IMR-90 (cell line): ENCODE measurements around the gene CCDC61. TPM values are rescaled to one million over a fixed set of nuclear protein-coding genes. Genes with fewer than 3 reads are reported as not detected.

Experiments used
- ATAC-seq: fragments of 200-7000 bp; cut with Tn5 transposase; 2 replicates; pipeline ENCODE4 v1.9.1; 2020; ENCODE audit warnings: low read depth, mild to moderate bottlenecking, moderate library complexity
- BruUV-seq: library from RNA; stranded (reverse); fragments of 400-500 nt; replicated peaks from 2 replicates; lab custom pipeline; 2021; lab: Mats Ljungman, UMichigan
- CTCF ChIA-PET: fragments of 300-600 bp; formaldehyde crosslinking; extraction: SDS; loops from one replicate; lab custom pipeline; 2021; ENCODE audit warnings: antibody characterized with exemption; lab: Yijun Ruan, JAX
- POLR2A ChIA-PET: fragments of 300-600 bp; sonication (Branson Sonifier 250); formaldehyde crosslinking; loops from one replicate; lab custom pipeline; 2022; ENCODE audit warnings: antibody characterized with exemption; ENCODE audit not compliant: unreplicated experiment; lab: Charles Lee
- DNase-seq: peaks from one replicate; pipeline ENCODE4 v3.0.0; 2013
- H2AFZ ChIP-seq: replicated peaks from 2 replicates; pipeline ENCODE3; 2013; ENCODE audit warnings: low read length, mild to moderate bottlenecking; ENCODE audit not compliant: poor library complexity
- H2AK5ac ChIP-seq: 2 replicates; pipeline ENCODE4 v1.6.1; 2013; ENCODE audit warnings: low read depth, low read length, inconsistent platforms
- H2AK9ac ChIP-seq: replicated peaks from 2 replicates; pipeline ENCODE3; 2013; ENCODE audit warnings: mild to moderate bottlenecking, low read depth, low read length, moderate library complexity; ENCODE audit not compliant: poor library complexity
- H2BK120ac ChIP-seq: 2 replicates; pipeline ENCODE4 v1.6.1; 2013; ENCODE audit warnings: low read depth, low read length, inconsistent platforms
- H2BK15ac ChIP-seq: 3 replicates; pipeline ENCODE4 v1.6.1; 2013; ENCODE audit warnings: low read depth, low read length, inconsistent platforms
- H2BK20ac ChIP-seq: 2 replicates; pipeline ENCODE4 v1.6.1; 2013; ENCODE audit warnings: low read depth, mild to moderate bottlenecking, inconsistent platforms, low read length, moderate library complexity
- H2BK5ac ChIP-seq: 2 replicates; pipeline ENCODE4 v1.6.1; 2013; ENCODE audit warnings: mild to moderate bottlenecking, low read depth, low read length, inconsistent platforms; ENCODE audit not compliant: poor library complexity, severe bottlenecking
- H3K14ac ChIP-seq: replicated peaks from 2 replicates; pipeline ENCODE4 v1.6.1; 2013; ENCODE audit warnings: low read depth, low read length, inconsistent platforms
- H3K18ac ChIP-seq: 2 replicates; pipeline ENCODE4 v1.6.1; 2013; ENCODE audit warnings: low read depth, low read length, control low read depth
- H3K23ac ChIP-seq: 2 replicates; pipeline ENCODE4 v1.6.1; 2013; ENCODE audit warnings: low read depth, low read length, inconsistent platforms
- H3K27ac ChIP-seq: 2 replicates; pipeline ENCODE4 v1.5.1; 2013; ENCODE audit warnings: mild to moderate bottlenecking, control low read depth, low read length; ENCODE audit not compliant: insufficient read depth
- H3K27me3 ChIP-seq: 2 replicates; pipeline ENCODE4 v1.6.1; 2013; ENCODE audit warnings: low read length; ENCODE audit not compliant: control insufficient read depth, insufficient read depth
- H3K36me3 ChIP-seq: 2 replicates; pipeline ENCODE4 v1.6.1; 2013; ENCODE audit warnings: low read length, mixed read lengths; ENCODE audit not compliant: control insufficient read depth, insufficient read depth
- H3K4ac ChIP-seq: 2 replicates; pipeline ENCODE4 v1.6.1; 2013; ENCODE audit warnings: low read depth, low read length, inconsistent platforms
- H3K4me1 ChIP-seq: 2 replicates; pipeline ENCODE4 v1.6.1; 2013; ENCODE audit warnings: low read length, mixed read lengths; ENCODE audit not compliant: control insufficient read depth, insufficient read depth
- H3K4me2 ChIP-seq: 2 replicates; pipeline ENCODE4 v1.6.1; 2013; ENCODE audit warnings: low read depth, mild to moderate bottlenecking, control low read depth, low read length, moderate library complexity
- H3K4me3 ChIP-seq: 2 replicates; pipeline ENCODE4 v1.5.1; 2013; ENCODE audit warnings: low read depth, mild to moderate bottlenecking, control low read depth, low read length, moderate library complexity; ENCODE audit not compliant: insufficient read depth
- H3K56ac ChIP-seq: 2 replicates; pipeline ENCODE4 v1.6.1; 2013; ENCODE audit warnings: low read length, inconsistent platforms; ENCODE audit not compliant: insufficient read depth; ENCODE audit errors: extremely low read depth
- H3K79me1 ChIP-seq, 2 experiments: 2 replicates each; pipeline ENCODE4 v1.6.1; 2013; ENCODE audit warnings: low read length in 2 of 2, inconsistent platforms in 1 of 2, low read depth in 1 of 2
- H3K9ac ChIP-seq: 2 replicates; pipeline ENCODE4 v1.6.1; 2013; ENCODE audit warnings: low read depth, low read length, control low read depth
- H3K9me1 ChIP-seq: 2 replicates; pipeline ENCODE4 v1.6.1; 2013; ENCODE audit warnings: low read length, inconsistent platforms; ENCODE audit not compliant: insufficient read depth
- H3K9me3 ChIP-seq: 2 replicates; pipeline ENCODE4 v1.6.1; 2013; ENCODE audit warnings: low read length; ENCODE audit not compliant: control insufficient read depth, insufficient read depth
- H4K20me1 ChIP-seq: 2 replicates; pipeline ENCODE4 v1.6.1; 2013; ENCODE audit warnings: low read length, inconsistent platforms; ENCODE audit not compliant: insufficient read depth
- H4K5ac ChIP-seq: 2 replicates; pipeline ENCODE4 v1.6.1; 2013; ENCODE audit warnings: mild to moderate bottlenecking, low read depth, low read length, control low read depth
- H4K8ac ChIP-seq, 2 experiments: 2 replicates each; pipeline ENCODE4 v1.6.1; 2013; ENCODE audit warnings: low read depth in 2 of 2, low read length in 2 of 2, control low read depth in 1 of 2, inconsistent platforms in 1 of 2
- H4K91ac ChIP-seq: 2 replicates; pipeline ENCODE4 v1.6.1; 2013; ENCODE audit warnings: low read depth, low read length, inconsistent platforms; ENCODE audit not compliant: insufficient read depth
- BHLHE40 ChIP-seq: fragments of 150-350 bp; IDR thresholded peaks from 2 replicates; pipeline ENCODE4 v1.6.1; 2016; ENCODE audit warnings: mild to moderate bottlenecking, low read depth, low read length
- CEBPB ChIP-seq: IDR thresholded peaks from 2 replicates; pipeline ENCODE4 v1.6.1; 2012; ENCODE audit warnings: low read depth, low read length, improper control_type of control experiment
- CHD1 ChIP-seq: IDR thresholded peaks from 2 replicates; pipeline ENCODE4 v1.6.1; 2012; ENCODE audit warnings: low read depth, low read length, improper control_type of control experiment
- FOS ChIP-seq: fragments of 150-350 bp; IDR thresholded peaks from 2 replicates; pipeline ENCODE4 v1.6.1; 2016; ENCODE audit warnings: low read depth, low read length
- MAFK ChIP-seq: IDR thresholded peaks from 2 replicates; pipeline ENCODE4 v1.6.1; 2012; ENCODE audit warnings: low read depth, low read length, improper control_type of control experiment
- MAZ ChIP-seq: IDR thresholded peaks from 2 replicates; pipeline ENCODE4 v1.6.1; 2012; ENCODE audit warnings: low read depth, mild to moderate bottlenecking, low read length, improper control_type of control experiment, moderate library complexity, borderline replicate concordance
- MXI1 ChIP-seq: IDR thresholded peaks from 2 replicates; pipeline ENCODE4 v1.6.1; 2012; ENCODE audit warnings: low read depth, mild to moderate bottlenecking, low read length, moderate library complexity, borderline replicate concordance
- NFE2L2 ChIP-seq: fragments of 150-350 bp; IDR thresholded peaks from 2 replicates; pipeline ENCODE4 v1.6.1; 2016; ENCODE audit warnings: low read depth, mild to moderate bottlenecking, low read length
- POLR2A ChIP-seq: IDR thresholded peaks from 2 replicates; pipeline ENCODE4 v1.6.1; 2012; ENCODE audit warnings: mild to moderate bottlenecking, low read depth, low read length
- RAD21 ChIP-seq: IDR thresholded peaks from 2 replicates; pipeline ENCODE4 v1.6.1; 2012; ENCODE audit warnings: low read length, improper control_type of control experiment
- RCOR1 ChIP-seq: IDR thresholded peaks from 2 replicates; pipeline ENCODE4 v1.6.1; 2012; ENCODE audit warnings: mild to moderate bottlenecking, low read length, improper control_type of control experiment; ENCODE audit not compliant: insufficient replicate concordance
- RFX5 ChIP-seq: IDR thresholded peaks from 2 replicates; pipeline ENCODE4 v1.8.0; 2012; ENCODE audit warnings: low read depth, mild to moderate bottlenecking, low read length, moderate library complexity
- SMC3 ChIP-seq: fragments of 150-350 bp; IDR thresholded peaks from 2 replicates; pipeline ENCODE4 v1.6.1; 2016; ENCODE audit warnings: low read depth, mild to moderate bottlenecking, antibody characterized with exemption, low read length, moderate library complexity
- USF2 ChIP-seq: fragments of 150-350 bp; IDR thresholded peaks from 2 replicates; pipeline ENCODE4 v1.6.1; 2017; ENCODE audit warnings: mild to moderate bottlenecking, antibody characterized with exemption, low read length, low read depth
- WGBS, 2 experiments: methylation state at CpG; one replicate each; pipeline versions ENCODE4 v1.1.5 to v1.1.7; 2013; ENCODE audit warnings: missing lambda C conversion rate in 2 of 2; ENCODE audit not compliant: insufficient read length in 1 of 2; ENCODE audit errors: extremely low coverage in 2 of 2; 5-methylcytosine and 5-hydroxymethylcytosine counted together
- dilution Hi-C: fragments of 300-500 bp; cut with HindIII; formaldehyde crosslinking; loops from one replicate; pipeline ENCODE4 v1.14.3; 2018; ENCODE audit warnings: low sequenced_read_pairs; ENCODE audit not compliant: unreplicated experiment
- in situ Hi-C: fragments of 300-500 bp; cut with MboI; formaldehyde crosslinking; loops from 3 replicates; pipeline ENCODE4 v1.14.3; 2019; ENCODE audit warnings: low sequenced_read_pairs, inconsistent platforms, mixed read lengths
- intact Hi-C: fragments of 100-400 bp; cut with micrococcal nuclease; formaldehyde crosslinking; loops from 2 replicates; pipeline ENCODE4 v1.10.0; 2022
- polyA plus RNA-seq, 3 experiments: library from polyadenylated mRNA; depleted of rRNA; stranded (reverse); fragments of >200 nt; gene quantifications; 2 replicates each; pipeline ENCODE4 v1.2.3, GENCODE V29; 2012; ENCODE audit warnings: low replicate concordance in 1 of 3
- total RNA-seq: library from RNA; depleted of rRNA; stranded (reverse); fragments of >200 nt; gene quantifications from 2 replicates; pipeline ENCODE4 v1.2.3, GENCODE V29; 2012
- TF ChIP-seq, protein P1 (sequence below): conservative IDR thresholded peaks from 2 replicates; pipeline ENCODE4 v1.5.1; 2012; ENCODE audit warnings: mild to moderate bottlenecking, low read depth, low read length, improper control_type of control experiment
- TF ChIP-seq, protein P2 (sequence below): fragments of 150-350 bp; IDR thresholded peaks from 2 replicates; pipeline ENCODE4 v1.6.1; 2016; ENCODE audit warnings: low read depth, mild to moderate bottlenecking, low read length, moderate library complexity, borderline replicate concordance

CCDC61 gene
- total and polyA plus RNA-seq, 2 of the 4 experiments (the other 2 are of a cell fraction), result 3.2 to 9.1 TPM

DNA sequence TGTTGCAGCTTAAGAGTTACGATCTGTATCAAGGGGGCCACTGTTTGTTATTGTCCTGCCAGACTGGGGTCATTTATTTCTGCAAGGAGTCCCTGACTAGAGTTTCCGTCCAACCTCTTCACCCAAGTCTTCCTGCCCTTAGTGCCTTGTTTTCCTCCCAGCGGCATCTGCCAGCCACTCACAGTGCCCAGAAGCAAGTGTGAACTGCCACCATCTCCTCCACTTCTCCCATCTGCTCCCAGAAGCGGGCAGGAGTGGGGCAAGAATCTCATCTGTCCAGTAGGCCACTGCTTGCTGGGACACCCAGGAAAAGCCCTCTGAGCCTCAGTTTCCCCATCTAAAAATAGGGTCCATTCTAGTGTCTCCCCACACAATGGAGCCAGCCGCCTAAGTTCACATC is 25.6 kb upstream of the CCDC61 start:
- CTCF ChIA-PET, result interaction anchor here (0.6 kb wide), 1 partner anchor 20 kb away, joined by 3 read pairs; no protein-coding TSS in a partner anchor
- intact Hi-C loops, result no loop called here
- WGBS, 2 experiments, result 59% methylated on average over 3 of the region's 5 CpGs; no CpG with 5 or more reads in 1 of the 2 experiments

More for the DNA sequence above, 25.6 kb upstream of the CCDC61 start:
- TF ChIP-seq MAFK, result no peak
- no peak for TF ChIP-seq CEBPB
- TF ChIP-seq, protein P1, sequence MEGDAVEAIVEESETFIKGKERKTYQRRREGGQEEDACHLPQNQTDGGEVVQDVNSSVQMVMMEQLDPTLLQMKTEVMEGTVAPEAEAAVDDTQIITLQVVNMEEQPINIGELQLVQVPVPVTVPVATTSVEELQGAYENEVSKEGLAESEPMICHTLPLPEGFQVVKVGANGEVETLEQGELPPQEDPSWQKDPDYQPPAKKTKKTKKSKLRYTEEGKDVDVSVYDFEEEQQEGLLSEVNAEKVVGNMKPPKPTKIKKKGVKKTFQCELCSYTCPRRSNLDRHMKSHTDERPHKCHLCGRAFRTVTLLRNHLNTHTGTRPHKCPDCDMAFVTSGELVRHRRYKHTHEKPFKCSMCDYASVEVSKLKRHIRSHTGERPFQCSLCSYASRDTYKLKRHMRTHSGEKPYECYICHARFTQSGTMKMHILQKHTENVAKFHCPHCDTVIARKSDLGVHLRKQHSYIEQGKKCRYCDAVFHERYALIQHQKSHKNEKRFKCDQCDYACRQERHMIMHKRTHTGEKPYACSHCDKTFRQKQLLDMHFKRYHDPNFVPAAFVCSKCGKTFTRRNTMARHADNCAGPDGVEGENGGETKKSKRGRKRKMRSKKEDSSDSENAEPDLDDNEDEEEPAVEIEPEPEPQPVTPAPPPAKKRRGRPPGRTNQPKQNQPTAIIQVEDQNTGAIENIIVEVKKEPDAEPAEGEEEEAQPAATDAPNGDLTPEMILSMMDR, result no peak
- TF ChIP-seq, protein P2, sequence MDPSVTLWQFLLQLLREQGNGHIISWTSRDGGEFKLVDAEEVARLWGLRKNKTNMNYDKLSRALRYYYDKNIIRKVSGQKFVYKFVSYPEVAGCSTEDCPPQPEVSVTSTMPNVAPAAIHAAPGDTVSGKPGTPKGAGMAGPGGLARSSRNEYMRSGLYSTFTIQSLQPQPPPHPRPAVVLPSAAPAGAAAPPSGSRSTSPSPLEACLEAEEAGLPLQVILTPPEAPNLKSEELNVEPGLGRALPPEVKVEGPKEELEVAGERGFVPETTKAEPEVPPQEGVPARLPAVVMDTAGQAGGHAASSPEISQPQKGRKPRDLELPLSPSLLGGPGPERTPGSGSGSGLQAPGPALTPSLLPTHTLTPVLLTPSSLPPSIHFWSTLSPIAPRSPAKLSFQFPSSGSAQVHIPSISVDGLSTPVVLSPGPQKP, result no peak
- TF ChIP-seq RAD21, result no peak
- TF ChIP-seq RCOR1, result no peak
- TF ChIP-seq MXI1, result no peak
- TF ChIP-seq POLR2A, result no peak
- TF ChIP-seq FOS, result no peak
- no peak for TF ChIP-seq CHD1
- no peak for TF ChIP-seq MAZ
- TF ChIP-seq BHLHE40, result no peak
- TF ChIP-seq RFX5, result no peak
- no peak for TF ChIP-seq SMC3
- TF ChIP-seq NFE2L2, result no peak
- no peak for TF ChIP-seq USF2
- DNase-seq (no peak), ATAC-seq (no peak)
- H3K27ac ChIP-seq, result no peak overlapping the region
- no peak overlapping the region for H2BK15ac ChIP-seq
- H2BK20ac ChIP-seq, result no peak overlapping the region
- no peak overlapping the region for H3K4me3 ChIP-seq
- H3K56ac ChIP-seq, result no peak overlapping the region
- no peak overlapping the region for H2BK5ac ChIP-seq
- no peaks in the 10 kb centered on the region for H3K9me1 ChIP-seq
- H3K23ac ChIP-seq, result no peak overlapping the region
- no peak overlapping the region for H3K9ac ChIP-seq
- H4K5ac ChIP-seq, result no peak overlapping the region
- in situ Hi-C loops (no loop called here), dilution Hi-C loops (no loop called here)
- H3K14ac ChIP-seq, result no peak overlapping the region
- H2AK5ac ChIP-seq, result no peak overlapping the region
- no peaks in the 10 kb centered on the region for H3K79me1 ChIP-seq
- no peaks in the 10 kb centered on the region for H4K20me1 ChIP-seq
- POLR2A ChIA-PET, result no interaction called here
- no TSS peak for BruUV-seq
- H3K9me3 ChIP-seq, result peaks cover 4% of the 10 kb centered on the region; the same call in 1 of the 2 replicates
- peaks cover 56% of the 10 kb centered on the region for H3K27me3 ChIP-seq
- no peak overlapping the region for H3K18ac ChIP-seq
- H3K36me3 ChIP-seq, result no peaks in the 10 kb centered on the region
- H3K4me1 ChIP-seq, result no peaks in the 10 kb centered on the region
- H2BK120ac ChIP-seq, result no peak overlapping the region
- H4K91ac ChIP-seq, result no peak overlapping the region
- H3K4ac ChIP-seq, result no peak overlapping the region
- no peak overlapping the region for H4K8ac ChIP-seq
- H2AFZ ChIP-seq, result no peak overlapping the region
- no peak overlapping the region for H3K4me2 ChIP-seq
- peak overlapping the region; percentile 65 for H2AK9ac ChIP-seq
